GM18505 (cell line): ENCODE data around the gene UCP1.

Source experiments
- ATAC-seq: cut with Tn5 transposase; IDR thresholded peaks from one replicate; pipeline ENCODE4 v1.9.1; 2021; ENCODE audit not compliant: unreplicated experiment
- POLR2A ChIP-seq: IDR thresholded peaks from 4 replicates; pipeline ENCODE4 v1.6.1; 2011; ENCODE audit warnings: borderline replicate concordance; ENCODE audit not compliant: insufficient read depth, insufficient read length; ENCODE audit errors: extremely low read depth

The UCP1 gene, protein sequence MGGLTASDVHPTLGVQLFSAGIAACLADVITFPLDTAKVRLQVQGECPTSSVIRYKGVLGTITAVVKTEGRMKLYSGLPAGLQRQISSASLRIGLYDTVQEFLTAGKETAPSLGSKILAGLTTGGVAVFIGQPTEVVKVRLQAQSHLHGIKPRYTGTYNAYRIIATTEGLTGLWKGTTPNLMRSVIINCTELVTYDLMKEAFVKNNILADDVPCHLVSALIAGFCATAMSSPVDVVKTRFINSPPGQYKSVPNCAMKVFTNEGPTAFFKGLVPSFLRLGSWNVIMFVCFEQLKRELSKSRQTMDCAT

DNA sequence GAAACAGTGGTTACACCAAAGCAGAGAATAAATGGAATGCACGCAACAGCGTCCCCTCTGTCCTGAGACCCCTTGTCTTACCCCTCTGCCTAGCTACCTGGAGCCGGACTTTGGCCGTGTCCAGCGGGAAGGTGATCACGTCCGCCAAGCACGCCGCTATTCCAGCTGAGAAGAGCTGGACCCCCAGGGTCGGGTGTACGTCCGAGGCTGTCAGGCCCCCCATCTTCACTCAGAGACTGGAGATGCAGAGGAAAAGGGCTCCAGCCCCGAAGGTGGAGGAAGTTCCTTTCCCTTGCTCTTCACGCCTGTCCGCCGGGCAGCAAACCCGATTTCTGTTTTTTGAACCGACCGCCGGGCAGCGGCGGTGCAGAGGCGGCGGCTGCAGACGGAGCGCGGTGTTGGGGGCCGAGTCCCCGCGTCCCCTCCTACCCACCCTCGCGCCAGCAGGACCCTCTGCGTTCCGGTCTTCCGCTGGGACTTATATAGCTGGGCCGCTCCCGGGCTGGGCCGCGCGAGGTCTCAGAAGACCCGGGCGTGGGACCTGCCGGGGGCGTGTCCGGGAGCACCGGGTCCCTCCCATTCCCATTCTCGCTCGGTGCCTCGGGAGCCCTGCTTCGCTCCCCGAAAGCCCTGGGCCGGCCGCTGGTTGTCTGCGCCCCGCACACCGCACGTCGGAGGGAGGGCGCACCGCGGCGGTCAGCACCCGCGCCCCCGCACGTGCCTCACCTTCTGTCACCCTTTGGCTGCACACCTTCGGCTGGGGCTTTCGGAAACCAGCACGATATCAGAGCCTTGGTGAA lies at the start of gene UCP1:
TSS of gene UCP1 (minus strand) at position 455 of the 800 bp plus-strand sequence. CDS start at position 223, 232 bp downstream.
- no peak for ATAC-seq

DNA sequence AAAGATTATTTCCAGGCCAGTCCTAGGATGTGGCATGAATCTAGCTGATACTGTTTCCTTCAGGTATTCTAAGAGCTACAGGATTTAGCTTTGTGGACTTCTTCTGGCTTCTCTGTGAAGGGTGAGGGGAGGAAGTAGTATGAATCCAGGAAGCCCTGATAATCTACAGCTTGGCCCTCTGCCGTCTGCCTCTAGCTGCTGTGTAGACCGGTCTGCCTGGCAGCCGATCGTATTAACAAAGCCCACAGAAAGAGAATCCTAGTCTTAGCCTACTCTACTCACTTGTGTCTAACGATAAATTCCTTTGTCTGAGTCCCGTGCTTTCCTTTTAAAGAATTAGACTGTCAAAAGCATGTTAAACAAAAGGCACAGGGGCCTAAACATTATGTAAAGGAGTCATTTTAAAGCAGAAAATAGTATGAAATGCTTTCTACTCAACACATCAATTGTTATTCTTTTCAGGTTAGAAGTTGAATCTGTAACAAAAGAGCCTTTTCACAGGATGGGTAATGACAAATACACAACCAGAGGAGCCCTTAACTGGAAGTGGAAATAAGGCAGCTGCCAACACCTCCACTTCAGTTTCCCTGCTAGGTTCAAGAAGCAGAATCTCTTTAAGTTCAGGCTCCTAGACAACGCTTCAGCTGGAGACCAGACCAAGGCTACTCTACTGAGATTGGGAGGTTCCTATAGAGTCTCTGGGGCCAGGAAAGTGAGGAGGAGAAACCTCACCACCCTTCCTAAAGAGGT lies 48.9 kb upstream of the UCP1 start:
- ATAC-seq = no peak
- no peak for TF ChIP-seq POLR2A

More for the DNA sequence above, at the start of gene UCP1:
- no peak for TF ChIP-seq POLR2A

DNA sequence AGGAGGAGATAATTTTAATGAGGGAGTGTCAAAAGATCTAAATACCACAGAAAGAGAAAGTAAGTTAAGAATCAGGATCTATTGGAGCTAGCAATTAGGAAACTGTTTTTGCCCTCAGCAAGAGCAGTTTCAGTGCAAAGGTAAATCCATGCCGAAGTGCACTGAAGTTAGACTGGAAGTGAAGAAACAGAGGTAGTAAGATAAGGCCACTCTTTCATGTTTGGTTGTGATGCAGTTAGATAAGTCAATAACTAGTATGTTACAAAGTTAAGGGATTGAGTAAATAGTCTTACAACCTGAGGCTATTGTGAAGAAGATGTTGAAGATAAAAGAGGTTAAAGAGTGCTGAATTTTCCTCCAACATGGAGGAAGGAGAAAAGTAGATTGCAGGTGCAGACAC lies 46.7 kb upstream of the UCP1 start:
- TF ChIP-seq POLR2A = no peak
- ATAC-seq = no peak

DNA sequence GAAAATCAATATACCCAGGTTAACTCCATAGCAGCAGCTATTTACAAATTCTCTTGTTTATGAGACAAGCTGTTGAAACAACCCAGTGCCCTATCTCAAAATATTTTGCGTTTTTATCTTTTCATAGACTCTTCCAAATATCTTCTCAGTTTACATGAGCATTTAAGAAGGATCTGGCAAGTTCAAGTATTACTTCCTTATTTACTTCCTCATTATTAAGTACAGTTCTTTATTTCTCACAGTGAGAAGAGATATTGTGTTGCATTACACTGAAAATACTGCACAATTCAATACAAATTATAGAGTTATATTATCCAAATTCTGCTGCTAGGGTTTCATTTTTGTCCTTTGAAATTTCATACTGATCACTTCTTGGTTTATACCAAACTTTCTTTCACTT lies 43.6 kb upstream of the UCP1 start:
- TF ChIP-seq POLR2A = no peak

DNA sequence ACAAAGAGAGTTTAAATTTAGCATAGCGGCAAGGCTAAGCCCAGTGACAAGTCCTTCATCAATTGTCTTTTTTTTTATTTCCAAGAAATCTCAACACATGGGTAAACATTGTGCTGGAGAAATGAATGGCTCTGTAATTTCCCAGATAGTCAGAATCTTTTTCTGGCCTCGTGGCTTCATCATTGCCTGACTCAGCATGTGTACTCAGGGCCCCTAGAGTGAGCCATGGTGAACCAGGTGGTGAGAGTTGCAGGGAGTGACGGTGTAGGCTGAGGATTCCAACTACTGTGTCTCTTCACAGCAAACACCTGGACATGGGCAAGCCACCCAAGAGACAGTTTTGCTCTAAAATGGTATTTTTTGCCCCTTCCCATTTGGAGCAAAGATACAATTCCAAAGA lies 43.1 kb upstream of the UCP1 start:
- no peak for TF ChIP-seq POLR2A
- no peak for ATAC-seq

More for the DNA sequence above, 43.6 kb upstream of the UCP1 start:
- no peak for ATAC-seq

DNA sequence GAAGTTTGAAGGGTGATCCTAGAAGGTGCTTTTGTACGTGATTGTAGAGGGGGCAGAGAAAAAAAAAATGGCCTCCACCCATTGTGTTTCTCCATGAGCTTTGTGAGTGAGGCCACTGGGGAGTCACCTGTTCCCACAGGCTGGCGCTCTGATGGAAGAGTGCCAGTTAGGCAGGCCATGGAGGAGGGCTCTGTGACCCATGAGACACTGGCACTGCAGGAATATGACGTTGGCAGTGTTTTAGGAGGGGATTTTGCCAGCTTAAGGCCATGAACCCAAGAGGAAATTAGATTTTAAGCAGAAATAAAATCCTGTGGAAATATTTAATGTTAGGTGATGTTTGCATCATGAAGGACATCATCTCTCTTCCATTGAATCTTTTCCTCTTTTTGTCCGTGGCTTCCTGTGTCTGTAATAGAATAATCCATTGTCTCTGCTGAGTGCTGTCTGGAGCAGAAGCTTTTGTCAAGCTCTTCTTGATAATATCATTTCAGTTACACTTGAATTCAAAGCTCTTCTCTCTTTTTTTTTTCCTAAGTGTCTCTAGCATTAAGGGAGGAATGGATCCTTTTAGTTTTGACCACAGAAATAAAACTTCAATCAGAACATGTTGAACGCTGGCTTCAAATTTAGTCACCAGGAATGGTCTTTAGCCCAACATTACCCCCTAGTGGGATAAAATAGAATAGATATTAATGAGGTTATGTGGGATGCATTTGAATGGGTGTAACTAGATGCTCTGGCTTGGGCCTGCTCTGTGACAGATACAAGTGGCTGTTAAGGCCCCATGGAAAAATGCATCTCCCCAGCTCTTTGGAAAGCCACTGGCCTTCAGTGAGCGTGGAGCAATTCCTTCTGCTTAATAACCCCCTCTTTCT lies 41.0 kb upstream of the UCP1 start:
- ATAC-seq = peak; percentile 77
- TF ChIP-seq POLR2A = no peak

DNA sequence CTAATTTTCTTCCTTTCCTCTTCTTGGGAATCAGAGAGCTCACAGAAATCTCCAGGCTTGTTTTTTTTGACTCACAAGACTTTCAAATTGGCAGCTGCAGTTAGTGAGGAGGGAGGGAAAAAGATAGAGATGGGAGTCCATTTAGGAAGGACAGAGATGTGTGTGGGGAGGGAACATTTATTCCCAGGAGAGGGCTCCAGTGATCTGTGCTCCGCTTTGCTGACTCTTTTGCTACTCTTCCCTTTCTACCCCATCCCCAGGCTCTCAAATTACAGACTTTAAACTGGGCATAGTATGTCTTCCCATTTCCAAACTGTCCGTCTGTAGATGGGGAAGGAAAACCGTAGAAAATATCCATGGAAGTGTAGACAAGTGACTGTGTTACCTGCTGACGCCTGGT lies 39.1 kb upstream of the UCP1 start:
- TF ChIP-seq POLR2A = no peak
- ATAC-seq = no peak

DNA sequence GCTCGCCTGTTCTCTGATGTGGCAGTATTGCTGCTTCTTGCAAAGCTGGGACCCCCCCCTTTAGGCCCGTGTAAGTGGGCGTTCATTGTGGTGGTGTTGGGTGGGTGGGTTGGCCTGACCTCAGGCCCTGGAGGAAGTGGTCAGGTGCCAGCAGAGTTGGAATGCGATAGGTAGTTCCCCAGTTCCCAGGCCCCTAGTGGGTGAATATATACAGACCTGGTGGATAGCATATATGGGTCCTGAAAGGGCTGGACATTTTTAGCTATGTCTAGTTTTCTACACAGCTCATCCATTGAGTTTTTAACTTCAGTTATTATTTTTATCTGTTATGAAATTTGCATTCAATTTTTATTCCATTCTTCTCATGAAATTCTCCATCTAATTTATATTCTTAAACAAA lies 35.8 kb upstream of the UCP1 start:
- ATAC-seq = no peak
- TF ChIP-seq POLR2A = no peak

DNA sequence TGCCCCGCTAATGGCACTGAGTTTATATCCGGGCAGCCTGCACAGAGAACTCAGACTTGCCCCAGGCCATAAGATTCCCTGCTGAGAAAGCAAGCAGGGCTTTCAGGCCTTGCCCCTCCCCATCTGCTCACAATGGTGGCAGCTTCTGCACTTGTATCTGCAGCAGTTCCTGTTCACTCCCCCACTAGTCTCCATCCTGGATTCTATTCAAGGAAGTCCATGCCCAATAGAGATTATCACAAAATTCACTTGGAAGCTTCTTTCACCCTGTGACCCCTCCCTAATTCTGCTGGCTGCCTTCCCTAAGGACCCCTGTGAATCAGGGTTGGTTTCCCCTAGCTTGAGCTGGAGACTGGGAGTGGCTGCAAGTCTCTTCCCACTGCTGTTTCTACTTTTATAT lies 34.5 kb upstream of the UCP1 start:
- TF ChIP-seq POLR2A = no peak

DNA sequence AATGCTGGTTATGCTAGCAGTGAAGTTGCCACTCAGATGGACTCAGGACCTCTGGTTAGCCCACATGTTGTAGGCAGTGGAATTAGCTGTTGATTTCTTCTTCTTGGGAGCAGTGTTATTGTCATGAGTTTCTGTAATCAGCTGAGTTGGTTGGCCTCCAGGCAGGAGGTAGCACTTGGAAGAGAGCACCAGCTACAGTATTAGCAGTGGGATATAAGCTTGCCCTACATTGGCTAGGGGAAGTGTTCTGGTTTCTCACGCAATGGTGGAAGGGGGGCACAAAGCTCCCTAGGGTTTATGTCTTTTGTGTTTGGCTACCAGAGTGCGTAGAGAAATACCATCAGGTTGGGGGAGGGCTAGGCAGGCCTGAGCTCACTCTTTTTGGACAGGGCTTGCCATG lies 34.0 kb upstream of the UCP1 start:
- no peak for TF ChIP-seq POLR2A
- ATAC-seq = no peak

More for the DNA sequence above, 34.5 kb upstream of the UCP1 start:
- no peak for ATAC-seq

DNA sequence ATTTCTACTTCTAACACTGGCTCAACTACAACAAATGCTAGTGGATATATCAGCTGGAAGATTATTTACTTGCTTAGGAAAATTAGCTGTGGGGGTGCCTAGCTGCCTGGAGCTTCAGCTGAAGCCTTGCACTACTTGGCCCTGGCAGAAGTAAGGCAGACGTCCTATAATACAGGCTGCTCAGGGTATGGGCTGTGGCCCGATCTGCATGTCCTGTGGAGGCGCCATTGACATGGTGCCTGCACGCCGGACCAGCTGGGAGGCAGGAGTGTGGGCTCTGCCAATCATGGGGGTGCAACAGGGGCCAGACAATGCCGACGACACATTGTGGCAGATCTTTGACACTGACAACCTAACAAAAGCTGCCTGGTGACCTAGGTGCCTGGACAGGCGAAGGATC lies 31.6 kb upstream of the UCP1 start:
- ATAC-seq = no peak

DNA sequence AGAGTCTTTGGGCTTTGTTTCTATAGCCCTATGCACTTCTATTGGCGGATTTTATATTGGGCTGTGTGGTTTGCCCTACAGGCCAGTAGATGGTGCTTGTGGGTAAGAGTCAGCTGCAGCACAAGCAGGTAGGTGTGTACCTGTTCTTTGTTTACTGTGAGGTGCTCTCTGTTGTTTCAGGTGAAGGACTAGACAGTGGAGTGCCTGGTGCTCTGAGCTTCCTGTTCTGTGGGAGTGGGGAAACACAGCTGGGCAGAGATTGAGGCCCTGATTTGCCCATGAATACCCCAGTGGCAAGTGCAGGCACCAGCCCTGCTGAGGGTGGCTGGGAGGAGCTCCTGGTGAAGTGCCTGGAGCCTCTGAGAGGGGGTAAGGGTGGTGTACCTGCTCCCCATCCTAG lies 26.3 kb upstream of the UCP1 start:
- TF ChIP-seq POLR2A = no peak
- peak; percentile 81 for ATAC-seq

More for the DNA sequence above, 31.6 kb upstream of the UCP1 start:
- TF ChIP-seq POLR2A = no peak
